GM23338 (cell line): Measurements from ENCODE around the gene TULP1. TPM values are rescaled to one million over a fixed set of nuclear protein-coding genes. Genes with fewer than 3 reads are reported as not detected.

Experiments used
- ATAC-seq: fragments of 200-7000 bp; cut with Tn5 transposase; 3 replicates; pipeline ENCODE4 v1.9.1; 2020
- DNase-seq: peaks from one replicate; pipeline ENCODE4 v3.0.0-alpha.2; 2015; ENCODE audit warnings: low spot score
- H2AFZ ChIP-seq: fragments of 200-600 bp; sonication (generic); 2 replicates; pipeline ENCODE4 v1.8.0; 2016; ENCODE audit warnings: antibody characterized with exemption, mild to moderate bottlenecking, moderate library complexity
- H3F3A ChIP-seq: fragments of 200-600 bp; sonication (generic); replicated peaks from 2 replicates; pipeline ENCODE4 v1.8.0; 2017; ENCODE audit warnings: antibody characterized with exemption, mixed run types, low read depth
- H3K27ac ChIP-seq: fragments of 200-600 bp; sonication (generic); 2 replicates; pipeline ENCODE4 v1.6.1; 2016; ENCODE audit warnings: low read depth
- H3K27me3 ChIP-seq: fragments of 200-600 bp; sonication (generic); 2 replicates; pipeline ENCODE4 v1.8.0; 2016; ENCODE audit warnings: mild to moderate bottlenecking, mixed run types, moderate library complexity; ENCODE audit not compliant: insufficient read depth
- H3K36me3 ChIP-seq: fragments of 200-600 bp; sonication (generic); 2 replicates; pipeline ENCODE4 v1.8.0; 2016; ENCODE audit warnings: mild to moderate bottlenecking; ENCODE audit not compliant: insufficient read depth
- H3K4me1 ChIP-seq: fragments of 200-600 bp; sonication (generic); 2 replicates; pipeline ENCODE4 v1.8.0; 2016; ENCODE audit warnings: mild to moderate bottlenecking, moderate library complexity; ENCODE audit not compliant: insufficient read depth
- H3K4me2 ChIP-seq: fragments of 200-600 bp; sonication (generic); 2 replicates; pipeline ENCODE4 v1.7.1; 2017; ENCODE audit warnings: mixed run types
- H3K4me3 ChIP-seq: fragments of 200-600 bp; sonication (generic); 2 replicates; pipeline ENCODE4 v1.6.1; 2016; ENCODE audit warnings: mixed run types
- H3K79me2 ChIP-seq: fragments of 200-600 bp; sonication (generic); replicated peaks from 2 replicates; pipeline ENCODE4 v1.8.0; 2017; ENCODE audit warnings: mild to moderate bottlenecking; ENCODE audit not compliant: insufficient read depth
- H3K9me2 ChIP-seq: fragments of 200-600 bp; sonication (generic); 2 replicates; pipeline ENCODE4 v1.8.0; 2017; ENCODE audit not compliant: insufficient read depth
- H4K20me1 ChIP-seq: fragments of 200-600 bp; sonication (generic); replicated peaks from 2 replicates; pipeline ENCODE4 v1.8.0; 2017; ENCODE audit warnings: mild to moderate bottlenecking; ENCODE audit not compliant: insufficient read depth
- H3K27ac Mint-ChIP-seq: 2 replicates; pipeline ENCODE4 v1.8.0; 2020; ENCODE audit warnings: inconsistent platforms, mild to moderate bottlenecking, moderate library complexity, mixed read lengths
- H3K27me3 Mint-ChIP-seq: 3 replicates; pipeline ENCODE4 v1.8.0; 2022; ENCODE audit warnings: low read depth, mild to moderate bottlenecking, moderate library complexity, mixed read lengths, inconsistent platforms; ENCODE audit not compliant: insufficient read depth, poor library complexity
- H3K36me3 Mint-ChIP-seq: 3 replicates; pipeline ENCODE4 v1.8.0; 2021; ENCODE audit warnings: low read depth, mild to moderate bottlenecking, inconsistent platforms, moderate library complexity, mixed read lengths
- H3K4me1 Mint-ChIP-seq: 3 replicates; pipeline ENCODE4 v1.8.0; 2020; ENCODE audit warnings: mild to moderate bottlenecking, inconsistent platforms, mixed read lengths
- H3K4me3 Mint-ChIP-seq: 3 replicates; pipeline ENCODE4 v1.8.0; 2021; ENCODE audit warnings: moderate library complexity, mild to moderate bottlenecking, inconsistent platforms, mixed read lengths
- H3K9me3 Mint-ChIP-seq: 3 replicates; pipeline ENCODE4 v1.8.0; 2020; ENCODE audit warnings: moderate library complexity, mild to moderate bottlenecking, inconsistent platforms, mixed read lengths
- CREB1 ChIP-seq: fragments of 250-450 bp; sonication (Bioruptor Pico); IDR thresholded peaks from 2 replicates; pipeline ENCODE4 v1.5.0; 2020; ENCODE audit warnings: low read depth, mild to moderate bottlenecking, moderate library complexity
- CTCF ChIP-seq, 2 experiments: fragments of 200-600 bp in 1 of 2; sonication (generic) in 1 of 2; conservative IDR thresholded peaks; 2 replicates each; pipeline versions ENCODE4 v1.5.1 to v1.6.1; 2016 to 2017; ENCODE audit warnings: antibody characterized with exemption in 2 of 2, low read depth in 2 of 2, mild to moderate bottlenecking in 2 of 2, moderate library complexity in 1 of 2
- ETS1 ChIP-seq: IDR thresholded peaks from 2 replicates; pipeline ENCODE4 v1.6.1; 2016; ENCODE audit warnings: antibody characterized with exemption
- EZH2 ChIP-seq: fragments of 200-600 bp; sonication (generic); IDR thresholded peaks from one replicate; pipeline ENCODE4 v1.8.0; 2017; ENCODE audit warnings: antibody characterized with exemption, mild to moderate bottlenecking, low read depth; ENCODE audit not compliant: unreplicated experiment
- EZH2phosphoT487 ChIP-seq: fragments of 200-600 bp; sonication (generic); IDR thresholded peaks from one replicate; pipeline ENCODE4 v1.8.1; 2018; ENCODE audit warnings: antibody characterized with exemption; ENCODE audit not compliant: unreplicated experiment
- JUNB ChIP-seq: IDR thresholded peaks from one replicate; pipeline ENCODE4 v1.6.1; 2016; ENCODE audit warnings: antibody characterized with exemption; ENCODE audit not compliant: unreplicated experiment
- NANOG ChIP-seq: IDR thresholded peaks from 2 replicates; pipeline ENCODE4 v1.6.1; 2016; ENCODE audit warnings: antibody characterized with exemption, borderline replicate concordance
- POLR2AphosphoS5 ChIP-seq: IDR thresholded peaks from 2 replicates; pipeline ENCODE4 v1.6.1; 2016; ENCODE audit warnings: antibody characterized with exemption, low read depth
- REST ChIP-seq: IDR thresholded peaks from one replicate; pipeline ENCODE4 v1.6.1; 2018; ENCODE audit warnings: antibody characterized with exemption; ENCODE audit not compliant: unreplicated experiment
- STAT1 ChIP-seq: IDR thresholded peaks from one replicate; pipeline ENCODE4 v1.6.1; 2016; ENCODE audit warnings: antibody characterized with exemption; ENCODE audit not compliant: unreplicated experiment
- ZNF114 ChIP-seq: fragments of 250-450 bp; sonication (Bioruptor Pico); IDR thresholded peaks from 2 replicates; pipeline ENCODE4 v1.5.0; 2020; ENCODE audit warnings: mild to moderate bottlenecking, moderate library complexity
- ZNF331 ChIP-seq: fragments of 250-450 bp; sonication (Bioruptor Pico); IDR thresholded peaks from 2 replicates; pipeline ENCODE4 v1.5.0; 2020; ENCODE audit warnings: low read depth, mild to moderate bottlenecking, moderate library complexity
- ZNF462 ChIP-seq: fragments of 250-450 bp; sonication (Bioruptor Pico); IDR thresholded peaks from 2 replicates; pipeline ENCODE4 v1.5.0; 2020; ENCODE audit warnings: mild to moderate bottlenecking, moderate library complexity
- polyA plus RNA-seq: library from polyadenylated mRNA; unstranded; fragments of >200 nt; fragmentation: Nextera tagmentation; extraction: Ambion mirVana; gene quantifications from 2 replicates; pipeline ENCODE4 v1.2.1, GENCODE V29; 2016
- total RNA-seq: library from RNA; depleted of rRNA; stranded (reverse); fragments of >200 nt; shearing (Covaris generic); gene quantifications from 2 replicates; pipeline ENCODE4 v1.2.3, GENCODE V29; 2014

Gene TULP1
- total and polyA plus RNA-seq, 2 experiments from 2014 or later, result 3.0 to 3.8 TPM

- Histone ChIP-seq H3K4me1 (peaks cover 53% of the 10 kb centered on the region), H3K79me2 (no peaks in the 10 kb centered on the region), H3K9me2 (no peaks in the 10 kb centered on the region), H3K4me2 (no peak overlapping the region), H3K27me3 (peaks cover 35% of the 10 kb centered on the region), H3K4me3 (no peak overlapping the region), H4K20me1 (no peaks in the 10 kb centered on the region), H2AFZ (no peak overlapping the region), H3K36me3 (no peaks in the 10 kb centered on the region), H3K27ac (no peak overlapping the region), H3F3A (peaks cover 17% of the 10 kb centered on the region; the same call in 1 of the 2 replicates)
- H3K27me3 Mint-ChIP-seq, result peaks cover 28% of the 10 kb centered on the region
- no peak overlapping the region for H3K4me3 Mint-ChIP-seq
- ATAC-seq, result no peak
- no peak for DNase-seq
- no peaks in the 10 kb centered on the region for H3K36me3 Mint-ChIP-seq
- H3K27ac Mint-ChIP-seq, result no peak overlapping the region
- H3K4me1 Mint-ChIP-seq, result peaks cover 60% of the 10 kb centered on the region
- no peak for TF ChIP-seq ETS1
- no peak for TF ChIP-seq POLR2AphosphoS5
- no peak for TF ChIP-seq ZNF114
- no peak for TF ChIP-seq STAT1
- TF ChIP-seq CTCF (conservative IDR thresholded peaks at IDR 0.05; ENCODE audit: low read depth in 2 of 2), result no peak
- TF ChIP-seq NANOG, result no peak
- no peak for TF ChIP-seq REST
- TF ChIP-seq EZH2phosphoT487, result no peak
- no peak for TF ChIP-seq EZH2
- TF ChIP-seq ZNF331, result no peak
- no peak for TF ChIP-seq CREB1
- TF ChIP-seq JUNB, result no peak
- TF ChIP-seq ZNF462 (CRISPR knock-in tag), result no peak
- no peaks in the 10 kb centered on the region for H3K9me3 Mint-ChIP-seq
These were observed 4.7 kb downstream of the TULP1 start for GRCh38 chr6:35508027-35508426.
